ENCODE results near the gene NAA15.
"Not testable (repeated sequence)": the region's sequence is repeated elsewhere in the genome, so short reads cannot be mapped to it uniquely, and the experiment has no call there.

The NAA15 gene

DNA sequence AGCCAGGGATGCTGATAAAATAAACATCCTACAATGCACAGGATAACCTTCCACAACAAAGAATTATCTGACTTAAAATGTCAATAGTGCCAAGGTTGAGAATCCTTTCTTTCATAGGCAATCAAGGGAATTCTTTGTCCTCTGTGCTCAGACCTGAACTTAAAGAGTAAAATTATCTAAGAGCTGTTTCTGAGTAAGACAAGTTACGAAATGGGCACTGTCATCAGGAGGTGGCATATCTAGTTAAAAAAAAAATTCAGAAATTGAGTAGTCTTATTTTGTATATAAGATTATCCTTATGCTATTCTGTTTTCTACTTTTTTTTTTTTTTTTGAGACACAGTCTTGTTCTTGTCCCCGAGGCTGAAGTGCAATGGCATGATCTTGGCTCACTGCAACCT is 149.3 kb downstream of the NAA15 start:
- no peak for DNase-seq (ENCODE audit: low read depth in 2 of 2)

DNA sequence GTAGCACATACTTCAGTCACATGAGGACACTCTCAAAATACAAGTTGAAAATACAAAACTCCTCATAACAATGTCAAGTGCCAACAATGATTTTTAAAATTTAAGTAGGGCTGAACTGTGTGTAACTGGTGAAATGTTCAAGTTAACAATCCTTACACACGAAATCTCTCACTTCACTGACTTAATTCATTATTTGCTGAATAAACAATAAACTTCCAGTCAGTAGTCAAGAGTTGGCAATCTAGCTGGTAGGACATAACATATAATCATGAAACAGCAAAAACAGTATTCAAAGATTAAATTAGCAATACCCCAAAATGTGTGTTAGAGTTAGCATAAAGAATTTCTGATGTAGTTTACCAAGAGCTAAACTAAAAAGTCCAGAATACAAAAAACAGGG is 150.7 kb downstream of the NAA15 start:
- DNase-seq (ENCODE audit: low read depth in 2 of 2), result no peak

DNA sequence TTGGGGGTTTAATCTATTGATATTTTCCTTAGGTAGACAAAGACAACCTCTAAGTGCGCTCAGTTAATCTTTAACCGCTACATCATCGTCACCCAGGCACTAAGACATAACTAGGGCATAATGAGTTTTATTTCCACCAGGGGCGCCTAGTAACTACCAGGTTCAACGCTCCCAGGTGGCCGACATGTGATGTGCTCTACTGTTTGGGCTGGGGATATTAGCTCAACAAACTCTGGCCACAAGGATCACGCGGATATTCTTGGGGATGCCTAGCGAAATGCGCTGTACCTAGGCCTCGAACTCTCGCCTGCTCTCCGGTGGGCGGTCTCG is 151.7 kb downstream of the NAA15 start:
- peak in 1 of 2 donors; percentile 50 for DNase-seq (ENCODE audit: low read depth in 2 of 2)

DNA sequence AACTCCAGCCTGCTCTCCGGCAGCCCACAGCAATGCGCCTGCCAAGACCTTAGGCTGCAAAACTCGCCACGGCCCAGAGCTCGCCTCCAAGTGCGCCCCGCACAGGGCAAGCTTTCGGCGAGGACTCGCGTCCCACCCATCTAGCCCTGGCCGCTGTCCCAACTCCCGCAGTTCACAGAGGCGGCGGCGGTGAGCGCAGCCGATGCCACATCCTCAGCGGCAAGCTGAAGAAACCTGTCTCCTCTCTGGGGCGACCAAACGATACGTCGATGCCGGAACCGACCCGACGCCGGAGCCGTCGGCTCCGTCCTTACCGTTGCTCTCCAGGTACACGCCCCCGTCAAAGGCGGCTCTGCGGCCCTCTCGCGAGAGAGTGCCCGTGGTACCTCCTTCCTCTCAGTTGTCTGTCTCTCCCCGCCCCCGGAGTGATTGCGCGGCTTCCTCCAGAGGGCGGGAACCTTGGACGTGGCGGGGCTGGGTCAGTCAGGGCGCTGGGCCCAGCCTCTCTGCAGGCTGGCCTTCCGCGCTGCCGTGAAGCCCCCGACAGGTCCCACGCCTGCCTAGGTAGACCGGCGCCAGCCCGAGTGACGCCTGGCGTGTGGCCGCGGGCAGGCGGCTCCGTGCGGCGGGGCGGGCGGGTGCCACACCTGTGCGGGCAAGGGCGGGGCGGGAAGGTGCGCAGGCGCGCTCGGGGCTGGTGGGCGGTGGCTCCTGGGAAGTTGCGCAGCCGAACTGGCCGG is 152.2 kb downstream of the NAA15 start:
- peak; percentile 96 to 97 for DNase-seq (ENCODE audit: low read depth in 2 of 2)

DNA sequence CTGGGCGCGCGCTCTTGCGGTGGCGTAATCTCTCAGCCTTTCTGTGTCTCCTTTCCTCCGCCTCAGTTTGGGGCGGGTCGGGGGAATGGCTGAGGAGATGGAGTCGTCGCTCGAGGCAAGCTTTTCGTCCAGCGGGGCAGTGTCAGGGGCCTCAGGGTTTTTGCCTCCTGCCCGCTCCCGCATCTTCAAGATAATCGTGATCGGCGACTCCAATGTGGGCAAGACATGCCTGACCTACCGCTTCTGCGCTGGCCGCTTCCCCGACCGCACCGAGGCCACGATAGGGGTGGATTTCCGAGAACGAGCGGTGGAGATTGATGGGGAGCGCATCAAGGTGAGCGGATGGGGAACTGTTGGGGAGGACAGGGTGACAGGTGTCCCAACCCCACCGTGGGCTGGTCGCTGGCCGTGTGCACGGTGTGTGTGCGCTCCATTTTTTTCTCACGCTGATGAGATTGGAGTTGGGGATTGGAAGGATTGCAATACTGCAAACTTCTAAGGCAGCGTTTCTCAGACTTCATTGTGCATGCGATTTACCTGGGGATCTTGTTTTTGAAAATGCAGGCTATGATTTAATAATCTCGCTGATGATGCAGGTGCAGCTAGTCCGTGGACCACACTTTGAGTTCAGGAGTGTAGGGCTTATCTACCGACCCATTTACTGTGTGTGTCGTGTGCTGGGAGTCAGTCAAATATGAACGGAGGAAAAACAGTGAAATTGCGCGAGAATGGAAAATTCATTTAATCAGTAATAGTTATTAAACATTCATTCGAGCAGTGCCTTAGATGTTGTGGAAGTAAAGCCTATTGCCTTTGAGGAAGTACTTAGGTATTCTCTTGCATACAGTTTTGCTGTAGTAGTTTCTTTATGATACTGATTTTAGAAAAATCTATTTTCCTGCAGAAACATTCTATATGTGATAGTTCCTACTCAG is 153.1 kb downstream of the NAA15 start, which contains the start of gene RAB33B:
Gene RAB33B, plus strand, starts transcription at position 11 of the 935 bp plus-strand sequence. Its CDS starts 75 bp downstream, at position 86.
- peak in 1 of 2 donors; percentile 9 for DNase-seq (ENCODE audit: low read depth in 2 of 2)

DNA sequence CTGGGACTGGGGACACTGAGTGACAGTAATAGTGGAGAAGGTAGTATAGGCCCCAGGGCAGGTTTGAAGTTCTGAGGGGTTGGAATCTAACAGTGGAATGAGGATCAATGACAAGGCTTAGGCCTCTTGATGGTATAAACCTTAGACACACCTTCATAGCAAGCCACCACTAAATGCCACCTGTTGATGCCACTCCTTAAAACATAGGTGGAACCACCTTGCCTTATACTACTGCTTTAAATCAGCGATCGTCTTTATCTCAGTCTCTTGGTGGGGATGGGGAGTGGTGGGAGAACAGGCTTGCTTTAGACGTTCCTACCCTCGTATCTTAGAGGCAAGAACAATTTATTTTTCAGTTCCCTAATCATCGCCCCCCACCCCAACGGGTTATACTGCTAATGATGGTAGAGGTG is 153.8 kb downstream of the NAA15 start:
- DNase-seq (ENCODE audit: low read depth in 2 of 2), result no peak

DNA sequence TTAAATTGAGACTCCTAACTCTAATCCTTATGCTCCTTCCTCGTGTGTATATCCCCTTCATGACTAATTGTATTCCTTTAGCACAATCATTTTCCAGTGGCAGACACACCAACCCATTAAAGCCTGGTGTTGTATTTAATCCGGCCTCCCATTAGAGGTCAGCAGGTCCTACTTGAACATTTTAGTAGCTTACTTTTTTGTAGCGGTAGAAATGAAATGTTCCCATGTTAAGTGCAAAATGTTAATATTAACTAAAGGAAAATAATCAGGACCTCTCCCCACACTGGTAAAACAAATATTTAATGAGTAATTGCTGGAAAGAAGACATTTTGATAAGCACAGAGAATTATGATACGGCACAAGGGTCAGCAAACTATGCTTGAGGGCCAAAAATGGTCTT is 156.0 kb downstream of the NAA15 start:
- DNase-seq (ENCODE audit: low read depth in 2 of 2), result no peak

DNA sequence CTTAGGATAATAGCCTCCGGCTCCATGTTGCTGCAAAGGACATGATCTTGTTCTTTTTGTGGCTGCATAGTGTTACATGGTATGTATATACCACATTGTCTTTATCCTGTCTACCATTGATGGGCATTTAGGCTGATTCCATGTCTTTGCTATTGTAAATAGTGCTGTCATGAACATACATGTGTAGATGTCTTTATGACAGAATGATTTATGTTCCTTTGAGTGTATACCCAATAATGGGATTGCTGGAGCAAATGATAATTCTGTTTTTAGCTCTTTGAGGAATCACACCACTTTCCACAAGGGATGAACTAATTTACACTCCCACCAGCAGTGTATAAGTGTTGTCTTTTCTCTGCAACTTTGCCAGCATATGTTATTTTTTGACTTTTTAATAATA is 157.2 kb downstream of the NAA15 start:
- no peak for DNase-seq (ENCODE audit: low read depth in 2 of 2)

DNA sequence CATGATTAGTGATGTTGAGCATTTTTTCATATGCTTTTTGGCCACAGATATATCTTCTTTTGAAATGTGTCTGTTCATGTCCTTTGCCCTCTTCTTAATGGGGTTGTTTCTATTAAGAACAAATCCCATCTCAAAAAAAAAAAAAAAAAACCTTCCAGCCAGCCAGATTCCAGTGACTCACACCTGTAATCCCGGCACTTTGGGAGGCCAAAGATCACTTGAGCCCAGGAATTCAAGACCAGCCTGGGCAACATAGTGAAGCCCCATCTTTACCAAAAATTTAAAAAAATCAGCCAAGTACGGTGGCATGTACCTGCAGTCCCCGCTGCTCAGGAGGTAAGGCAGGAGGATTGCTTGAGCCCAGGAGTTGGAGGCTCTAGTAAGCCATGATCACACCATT is 157.7 kb downstream of the NAA15 start:
- no peak for DNase-seq (ENCODE audit: low read depth in 2 of 2)

DNA sequence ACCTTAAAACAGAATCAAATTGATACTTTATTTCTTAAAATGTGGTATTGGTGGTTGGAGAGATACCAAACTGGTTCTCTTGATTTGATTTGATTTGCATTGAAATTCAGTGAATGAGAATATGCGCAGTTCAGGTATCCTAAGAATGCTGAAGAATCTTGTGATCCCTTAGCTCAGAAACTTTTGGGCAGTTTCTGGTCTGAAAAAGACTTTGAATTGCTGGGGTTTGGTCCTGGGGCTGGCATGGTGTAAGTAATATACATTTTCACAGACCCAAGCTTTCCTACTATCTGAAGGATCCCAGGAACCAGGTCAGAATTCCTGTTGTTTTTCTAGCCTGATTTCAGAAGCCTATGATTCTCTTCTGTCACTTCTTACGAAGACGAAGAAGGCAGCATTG is 159.3 kb downstream of the NAA15 start:
- no peak for DNase-seq (ENCODE audit: low read depth in 2 of 2)

DNA sequence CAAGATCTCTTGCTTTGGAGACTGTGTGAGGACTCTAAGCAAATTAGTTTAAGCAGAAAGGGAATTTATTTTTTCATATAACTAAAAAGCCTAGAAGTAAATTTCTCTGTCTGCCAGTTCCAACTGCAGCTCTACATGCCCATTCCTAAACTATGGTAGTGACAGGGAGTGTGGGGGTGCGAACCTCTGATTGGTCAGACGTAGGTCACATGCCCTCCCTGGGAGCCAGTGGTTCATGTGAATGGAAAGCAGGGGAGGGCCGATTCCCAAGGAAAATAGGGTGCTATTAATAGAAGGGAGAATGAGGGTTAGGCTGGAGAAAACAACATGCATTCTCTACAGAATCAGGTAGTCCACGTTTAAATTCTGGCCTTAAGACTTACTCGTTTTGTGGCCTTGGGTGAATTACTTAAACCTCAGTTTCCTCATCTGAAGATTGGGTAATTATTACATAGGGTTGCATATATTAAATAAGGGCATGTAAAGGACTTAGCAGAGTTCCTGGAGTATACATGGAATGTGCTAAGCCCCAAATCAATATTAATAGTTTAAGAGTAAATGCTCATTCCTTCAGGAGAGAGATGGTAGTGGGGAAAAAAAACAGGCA is 159.8 kb downstream of the NAA15 start:
- no peak for DNase-seq (ENCODE audit: low read depth in 2 of 2)

DNA sequence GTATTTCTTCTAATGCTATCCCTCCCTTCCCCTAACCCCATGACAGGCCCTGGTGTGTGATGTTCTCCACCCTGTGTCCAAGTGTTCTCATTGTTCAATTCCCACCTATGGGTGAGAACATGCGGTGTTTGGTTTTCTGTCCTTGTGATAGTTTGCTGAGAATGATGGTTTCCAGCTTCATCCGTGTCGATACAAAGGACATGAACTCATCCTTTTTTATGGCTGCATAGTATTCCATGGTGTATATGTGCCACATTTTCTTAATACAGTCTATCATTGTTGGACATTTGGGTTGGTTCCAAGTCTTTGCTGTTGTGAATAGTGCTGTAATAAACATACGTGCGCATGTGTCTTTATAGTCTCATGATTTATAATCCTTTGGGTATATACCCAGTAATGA is 163.2 kb downstream of the NAA15 start:
- not testable (repeated sequence) for DNase-seq (ENCODE audit: low read depth in 2 of 2)

DNA sequence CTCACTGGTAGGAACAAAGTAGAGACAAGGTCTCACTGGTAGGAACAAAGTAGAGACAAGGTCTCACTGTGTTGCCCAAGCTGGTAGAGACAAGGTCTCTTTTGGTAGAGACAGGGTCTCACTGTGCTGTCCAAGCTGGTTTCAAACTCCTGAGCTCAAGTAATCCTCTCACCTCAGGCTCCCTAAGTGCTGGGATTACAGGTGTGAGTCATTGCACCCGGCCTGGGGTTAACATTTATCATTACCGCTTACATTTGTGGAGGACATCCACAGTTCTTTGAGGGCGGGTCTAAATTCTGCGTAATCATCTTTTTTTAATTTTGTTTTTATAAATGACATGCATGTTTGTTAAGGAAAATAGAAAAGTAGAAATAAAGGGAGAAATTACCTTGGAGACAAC is 164.6 kb downstream of the NAA15 start:
- DNase-seq (ENCODE audit: low read depth in 2 of 2), result no peak

DNA sequence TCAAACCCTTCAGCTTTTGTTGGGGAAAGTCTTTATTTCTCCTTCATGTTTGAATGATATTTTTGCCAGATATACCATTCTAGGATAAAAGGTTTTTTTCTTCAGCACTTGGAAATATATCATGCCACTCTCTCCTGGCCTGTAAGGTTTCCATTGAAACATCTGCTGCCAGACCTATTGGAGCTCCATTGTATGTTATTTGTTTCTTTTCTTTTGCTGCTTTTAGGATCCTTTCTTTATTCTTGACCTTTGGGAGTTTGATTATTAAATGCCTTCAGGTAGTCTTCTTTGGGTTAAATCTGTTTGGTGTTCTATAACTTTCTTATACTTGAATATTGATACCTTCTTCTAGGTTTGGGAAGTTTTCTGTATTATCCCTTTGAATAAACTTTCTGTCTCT is 167.5 kb downstream of the NAA15 start:
- not testable (repeated sequence) for DNase-seq (ENCODE audit: low read depth in 2 of 2)

DNA sequence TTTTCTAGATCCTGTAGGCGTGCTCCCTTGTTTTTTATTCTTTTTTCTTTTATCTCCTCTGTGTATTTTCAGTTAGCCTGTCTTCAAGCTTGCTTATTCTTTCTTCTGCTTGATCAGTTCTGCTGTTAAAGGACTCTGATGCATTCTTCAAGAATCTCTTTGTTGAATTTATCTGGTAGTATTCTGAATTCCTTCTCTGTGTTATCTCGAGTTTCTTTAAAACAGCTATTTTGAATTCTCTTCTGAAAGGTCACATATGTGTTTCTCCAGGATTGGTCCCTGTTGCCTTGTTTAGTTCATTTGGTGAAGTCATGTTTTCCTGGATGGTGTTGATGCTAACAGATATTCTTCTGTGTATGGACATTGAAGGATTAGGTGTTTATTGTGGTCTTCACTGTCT is 167.9 kb downstream of the NAA15 start:
- DNase-seq (ENCODE audit: low read depth in 2 of 2), result no peak

All from stimulated activated CD4-positive, alpha-beta T cell treated with anti-CD3 and anti-CD28 coated beads, Interleukin-15, amount 100 ng/mL, for 48 hours (primary cell).